NCI-H460 (cell line): ENCODE data around the gene RTN4. TPM values are rescaled to one million over a fixed set of nuclear protein-coding genes. Genes with fewer than 3 reads are reported as not detected.
"Not testable (repeated sequence)": the region's sequence is repeated elsewhere in the genome, so short reads cannot be mapped to it uniquely, and the experiment has no call there.

ENCODE experiments used
- DNase-seq: peaks from one replicate; pipeline ENCODE4 v3.0.0-alpha.2; 2016; ENCODE audit warnings: low read depth; ENCODE audit errors: extremely low read depth
- total RNA-seq: library from RNA; depleted of rRNA; stranded (reverse); fragments of >200 nt; shearing (Covaris generic); gene quantifications from 2 replicates; pipeline ENCODE4 v1.2.3, GENCODE V29; 2014

The RTN4 gene
- total RNA-seq, 1 experiment from 2014 or later: 305 TPM

DNA sequence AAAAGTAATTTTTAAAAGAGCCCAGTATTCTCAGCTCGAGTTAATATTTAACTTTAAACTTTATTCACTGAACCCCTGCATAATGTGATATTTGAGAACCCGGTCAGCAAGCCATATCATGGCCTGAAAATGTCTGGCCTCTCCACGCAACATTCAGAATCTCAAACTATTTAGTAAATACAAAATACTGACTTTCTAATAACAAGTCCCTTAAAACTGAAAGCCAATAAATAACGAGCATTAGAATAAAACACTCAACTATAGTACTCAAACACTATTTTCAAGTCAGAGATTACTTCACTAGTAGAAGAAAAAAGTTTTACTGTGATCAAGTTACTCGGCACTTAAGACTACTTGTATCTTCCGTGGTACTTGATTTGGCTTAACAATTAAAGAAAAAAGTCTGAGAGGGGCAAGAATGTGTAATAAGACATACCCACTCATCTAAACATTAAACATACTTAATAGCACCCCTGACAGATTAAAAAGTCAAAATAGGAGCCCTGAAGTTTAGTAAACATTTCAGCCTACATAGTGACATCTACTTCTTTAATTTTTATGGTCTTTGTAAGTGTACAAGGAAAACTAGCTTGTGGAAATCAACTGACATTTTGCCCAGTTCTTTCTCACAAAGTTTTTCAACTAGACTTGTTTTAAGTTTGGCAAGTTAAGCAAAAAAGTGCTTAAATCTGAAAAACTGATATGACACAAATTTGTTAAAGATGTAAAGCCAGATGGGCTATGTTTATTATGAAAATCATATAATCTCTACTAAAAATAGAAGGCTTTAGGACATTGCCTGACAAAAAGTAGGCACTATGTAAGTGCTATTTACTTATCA lies 38.2 kb downstream of the RTN4 start:
- DNase-seq: no peak

DNA sequence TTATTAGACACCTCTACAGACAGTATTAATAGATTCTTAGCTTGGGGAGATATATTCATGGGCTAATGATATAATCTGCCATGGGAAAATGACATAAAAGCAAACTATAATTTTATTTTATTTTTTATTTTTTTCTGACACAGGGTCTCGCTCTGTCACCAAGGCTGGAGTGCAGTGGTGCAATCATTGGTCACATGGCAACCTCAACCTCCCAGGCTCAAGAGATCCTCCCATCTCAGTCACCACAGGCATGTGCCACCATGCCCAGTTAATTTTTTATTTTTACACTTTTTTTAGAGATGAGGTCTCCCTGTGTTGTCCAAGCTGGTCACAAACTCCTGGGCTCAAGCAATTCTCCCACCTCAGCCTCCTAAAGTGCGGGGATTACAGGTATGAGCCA lies 39.3 kb downstream of the RTN4 start:
- no peak for DNase-seq

DNA sequence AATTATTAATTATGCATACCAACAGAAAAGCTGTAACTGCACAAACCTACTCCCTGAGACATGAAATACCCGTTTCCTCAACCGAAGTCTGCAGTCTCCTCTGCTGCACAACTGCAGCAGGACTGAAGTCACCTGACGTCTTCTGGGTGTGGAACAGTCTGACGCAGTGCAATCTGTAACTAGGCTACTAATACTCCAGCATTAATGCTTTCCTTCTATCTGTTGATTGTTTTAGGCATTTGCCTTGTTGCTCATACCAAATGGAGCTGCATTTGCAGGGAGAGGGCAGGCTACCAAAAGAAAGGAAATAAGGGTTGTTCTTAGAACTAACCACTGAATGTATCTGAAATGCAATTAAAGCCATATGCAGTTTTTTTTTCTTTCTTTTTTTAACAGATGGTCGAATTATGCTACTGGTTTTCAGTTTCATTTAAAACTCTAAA lies 40.1 kb downstream of the RTN4 start:
- peak; percentile 38 for DNase-seq

DNA sequence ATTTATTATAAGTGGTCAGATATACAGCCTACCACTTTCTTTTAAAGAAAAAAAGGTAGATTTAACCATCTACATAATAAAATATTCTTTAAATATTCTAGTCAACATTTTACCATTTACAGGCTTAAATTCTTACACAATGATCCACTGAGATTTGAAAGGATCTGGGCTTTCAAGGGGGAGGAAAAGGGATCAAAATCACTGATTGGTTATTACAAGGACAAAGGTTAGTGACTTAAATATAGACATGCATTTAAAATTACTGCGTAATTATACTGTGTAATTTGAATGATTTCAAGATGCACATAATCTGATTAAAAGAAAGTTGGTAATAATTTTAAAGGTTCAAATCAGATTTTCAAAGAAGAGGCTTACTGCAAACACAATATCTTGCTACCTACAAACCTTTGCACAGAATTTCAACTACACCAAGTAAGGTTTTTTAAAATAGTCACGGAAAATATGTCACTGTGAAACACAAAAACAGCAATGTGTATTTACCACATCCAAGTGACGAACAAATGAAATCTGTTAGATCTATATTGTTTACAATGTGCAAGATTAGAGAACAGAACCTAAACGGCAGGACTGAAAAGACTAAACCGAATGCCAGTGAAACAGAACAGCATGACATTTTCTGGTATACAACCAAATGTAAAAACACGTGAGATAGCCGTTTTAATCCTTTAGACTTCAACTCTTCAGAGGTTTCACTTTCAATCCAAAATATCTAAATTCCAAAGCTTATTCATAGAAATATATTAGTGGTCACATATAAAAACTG lies 40.8 kb downstream of the RTN4 start:
- no peak for DNase-seq

DNA sequence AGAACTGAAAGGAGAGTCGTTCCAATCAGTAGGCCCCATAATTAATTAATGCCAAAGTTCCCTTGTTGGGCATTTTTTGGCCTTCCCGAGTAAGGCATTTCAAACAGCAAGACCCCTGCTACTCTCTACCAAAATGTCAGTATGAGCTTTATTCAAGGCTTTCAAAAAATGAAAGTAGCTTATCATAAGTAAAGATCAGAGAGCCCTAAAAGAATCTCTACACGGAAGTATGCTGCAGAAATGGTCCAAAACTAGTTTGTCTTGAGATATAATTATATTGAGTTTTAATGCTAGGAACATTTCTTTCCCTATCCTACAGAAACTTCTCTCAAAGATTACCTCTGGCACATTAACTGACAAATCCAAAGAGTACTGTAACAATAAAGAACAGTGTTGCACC lies 43.9 kb downstream of the RTN4 start:
- DNase-seq: no peak

DNA sequence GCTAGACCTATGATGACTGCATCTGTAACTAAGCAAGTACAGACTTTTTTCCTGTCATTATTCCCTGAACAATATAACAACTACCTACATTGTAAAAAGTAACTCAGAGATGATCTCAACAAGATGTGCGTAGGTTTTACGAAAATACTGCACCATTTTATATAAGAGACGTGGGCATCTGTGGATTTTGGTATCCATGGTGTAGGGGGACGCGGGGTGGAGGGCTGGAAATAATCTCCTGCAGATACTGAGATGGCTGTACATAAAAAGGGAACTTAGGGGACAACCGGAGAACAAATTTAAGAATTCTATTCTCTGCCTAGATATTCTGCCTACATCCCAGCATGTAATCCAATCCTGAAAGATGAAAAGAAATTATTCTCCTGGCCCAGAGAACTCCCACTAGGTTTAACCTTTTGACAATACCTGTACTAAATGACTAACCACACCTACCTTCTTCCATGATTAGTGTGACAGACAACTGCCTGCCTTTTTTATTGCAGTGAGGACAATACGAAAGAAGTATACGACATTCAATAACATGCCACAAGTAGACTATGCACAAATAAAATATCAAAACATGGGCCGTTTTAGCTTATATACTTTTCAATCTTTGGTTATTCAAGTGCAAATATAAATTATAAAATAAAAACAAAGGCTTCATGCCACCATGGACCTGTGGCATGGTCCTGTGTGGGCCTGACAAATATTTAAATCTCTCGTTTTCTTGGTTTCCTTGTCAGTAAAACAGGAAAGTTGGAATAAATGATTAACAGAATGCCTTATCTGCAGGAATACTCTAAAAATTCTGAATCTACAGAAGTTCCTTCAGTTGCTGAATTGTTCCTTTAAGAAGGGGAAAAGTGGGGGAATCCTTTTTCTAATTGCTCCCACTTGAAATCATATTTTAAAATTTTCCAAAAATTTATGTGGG lies 46.3 kb downstream of the RTN4 start:
- DNase-seq: no peak

DNA sequence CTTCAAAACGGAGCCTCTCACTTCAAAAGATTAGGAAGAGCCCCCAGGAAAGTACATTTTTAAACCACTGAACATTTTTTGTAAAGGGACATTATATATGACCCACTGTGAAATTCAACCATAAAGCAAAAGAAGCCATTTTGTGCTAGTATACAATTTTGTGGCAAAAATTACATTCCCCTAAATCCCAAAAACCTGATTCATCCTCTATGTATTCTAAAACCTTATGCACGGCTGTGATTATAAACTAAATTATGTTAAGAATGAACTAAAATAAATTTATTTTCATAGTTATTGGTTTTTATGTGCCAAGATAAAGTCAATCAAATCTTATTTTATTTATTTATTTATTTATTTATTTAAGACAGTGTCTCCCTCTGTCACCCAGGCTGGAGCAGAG lies 48.5 kb downstream of the RTN4 start:
- no peak for DNase-seq

DNA sequence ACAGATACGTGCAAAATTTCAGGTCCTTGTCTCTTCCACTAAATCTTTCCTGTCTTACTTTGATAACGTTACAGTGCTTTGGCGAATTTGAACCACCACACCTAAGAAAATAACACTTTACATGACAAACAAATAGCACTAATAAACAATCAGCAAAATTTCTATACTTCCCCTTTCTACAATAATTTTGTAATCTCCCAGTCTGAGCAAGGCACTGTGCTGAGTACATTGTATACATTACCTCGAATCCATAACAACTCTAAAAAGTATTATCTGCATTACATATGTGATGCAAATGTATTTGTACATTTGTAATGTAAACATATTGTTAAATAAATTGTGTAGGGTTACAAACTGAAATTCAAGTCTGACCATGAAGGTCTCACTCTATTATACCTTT lies 49.9 kb downstream of the RTN4 start:
- no peak for DNase-seq

DNA sequence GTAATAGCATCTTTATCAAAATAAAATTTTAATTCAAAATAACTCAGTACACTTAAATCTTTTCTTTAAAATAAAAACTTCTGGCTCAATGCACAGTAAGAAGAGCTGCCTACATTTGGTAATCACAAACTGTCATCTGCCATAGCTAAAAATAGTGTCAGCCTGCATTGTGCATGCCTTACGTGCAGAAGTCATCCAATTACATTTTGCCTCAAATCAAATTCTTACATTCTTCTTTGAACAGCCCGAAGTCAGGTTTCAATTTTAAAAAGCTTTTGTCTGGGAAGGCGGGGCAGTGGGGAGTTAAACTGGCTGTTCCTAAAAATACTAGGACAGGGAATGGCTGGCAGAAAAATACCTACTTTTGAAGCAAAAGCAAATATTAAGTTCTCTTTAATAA lies 51.1 kb downstream of the RTN4 start:
- no peak for DNase-seq

DNA sequence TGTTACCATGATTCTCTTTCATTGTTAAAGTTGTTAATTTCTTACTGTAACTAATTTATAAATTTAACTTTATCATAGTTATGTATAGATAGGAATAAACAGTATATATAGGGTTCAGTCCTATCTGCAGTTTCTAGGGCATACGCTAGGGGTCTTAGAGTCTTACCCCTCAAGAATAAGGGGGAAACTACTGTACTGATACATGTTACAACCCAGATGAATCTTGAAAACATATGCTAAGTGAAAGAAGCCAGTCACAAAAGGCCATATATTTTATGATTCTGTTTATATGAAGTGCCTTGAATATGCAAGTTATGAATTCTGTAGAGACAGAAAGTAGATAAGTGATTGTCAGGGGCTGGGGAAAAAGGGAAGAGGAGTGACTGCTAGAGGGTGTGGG lies 52.4 kb downstream of the RTN4 start:
- DNase-seq: no peak

DNA sequence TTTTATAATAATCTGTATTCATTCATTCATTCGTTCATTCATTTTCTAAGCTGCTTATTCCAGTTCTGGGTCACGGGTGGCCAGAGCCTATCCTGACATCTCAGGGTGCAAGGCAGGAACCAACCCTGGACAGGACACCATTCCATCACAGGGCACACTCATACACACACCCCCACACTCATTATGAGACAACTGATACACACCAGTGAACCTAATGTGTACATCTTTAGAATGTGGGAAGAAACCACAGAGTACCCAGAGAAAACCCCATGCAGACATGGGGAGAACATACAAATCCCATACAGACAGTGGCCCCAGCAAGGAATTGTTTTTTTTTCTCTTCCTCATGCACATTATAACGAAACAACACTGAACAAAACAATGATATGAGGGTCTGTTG lies 54.7 kb downstream of the RTN4 start:
- DNase-seq: no peak

DNA sequence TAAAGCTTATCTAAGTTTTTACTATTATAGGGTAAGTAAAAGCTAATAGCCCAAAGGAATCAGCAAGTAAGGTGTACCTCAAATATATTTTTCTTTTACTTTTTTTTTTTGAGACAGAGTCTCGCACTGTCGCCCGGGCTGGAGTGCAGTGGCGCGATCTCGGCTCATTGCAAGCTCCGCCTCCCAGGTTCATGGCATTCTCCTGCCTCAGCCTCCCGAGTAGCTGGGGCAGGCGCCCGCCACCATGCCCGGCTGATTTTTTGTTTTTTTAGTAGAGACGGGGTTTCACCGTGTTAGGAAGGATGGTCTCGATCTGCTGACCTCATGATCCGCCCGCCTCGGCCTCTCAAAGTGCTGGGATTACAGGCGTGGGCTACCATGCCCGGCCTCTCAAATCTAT lies 59.6 kb downstream of the RTN4 start:
- DNase-seq: not testable (repeated sequence)

DNA sequence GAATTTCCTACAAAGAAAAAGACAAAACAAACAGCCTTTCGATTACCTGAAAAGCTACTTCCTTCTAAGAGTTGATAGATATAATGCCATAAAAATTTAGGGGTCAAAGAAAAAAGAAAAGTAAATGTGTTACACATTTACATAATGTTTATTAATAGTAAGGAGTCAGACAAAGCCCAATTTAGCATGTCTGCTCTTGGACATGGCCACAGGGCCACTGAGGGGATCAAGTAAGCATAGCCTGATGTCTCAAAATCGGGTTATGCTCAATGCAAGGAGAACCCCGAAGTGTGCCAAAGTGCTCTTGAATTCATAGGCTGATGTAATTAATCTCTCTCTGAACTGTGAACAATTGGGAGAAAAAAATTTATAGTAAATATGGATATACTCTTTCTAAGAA lies 61.6 kb downstream of the RTN4 start:
- no peak for DNase-seq

DNA sequence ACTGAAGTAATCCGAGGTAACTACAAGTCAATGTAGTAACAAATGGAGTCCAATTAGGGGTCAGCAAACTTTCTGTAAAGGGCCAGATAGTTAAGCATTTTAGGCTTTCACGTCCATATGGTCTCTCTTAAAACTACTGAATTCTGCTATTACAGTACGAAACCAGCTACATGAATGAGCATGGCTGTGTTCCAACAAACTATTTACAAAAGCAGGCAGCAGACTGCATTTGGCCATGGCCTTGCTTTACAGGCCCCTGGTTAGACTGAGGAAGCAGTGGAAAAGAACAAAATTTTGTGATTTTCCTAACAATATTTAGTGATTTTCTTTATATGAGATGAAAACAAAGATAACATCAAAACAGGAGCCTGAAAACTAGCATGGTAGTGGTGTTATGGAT lies 64.0 kb downstream of the RTN4 start:
- no peak for DNase-seq

DNA sequence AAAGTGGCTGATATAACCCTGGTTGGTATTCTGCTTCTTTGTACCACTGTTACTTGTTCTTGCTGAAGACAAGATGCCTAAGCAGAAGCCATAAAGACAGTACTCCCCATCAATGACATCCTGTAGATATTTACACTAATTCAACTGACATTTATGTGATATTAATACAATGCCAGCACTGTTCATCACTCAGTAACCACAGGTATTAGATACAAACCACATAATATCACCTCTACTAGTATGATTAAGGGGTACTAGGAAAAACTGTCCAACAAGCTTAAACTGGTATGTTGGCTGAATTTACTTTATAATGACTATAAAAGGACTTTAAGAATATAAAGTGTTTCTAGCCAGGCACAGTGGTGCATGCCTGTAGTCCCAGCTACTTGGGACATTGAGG lies 65.8 kb downstream of the RTN4 start:
- DNase-seq: no peak

DNA sequence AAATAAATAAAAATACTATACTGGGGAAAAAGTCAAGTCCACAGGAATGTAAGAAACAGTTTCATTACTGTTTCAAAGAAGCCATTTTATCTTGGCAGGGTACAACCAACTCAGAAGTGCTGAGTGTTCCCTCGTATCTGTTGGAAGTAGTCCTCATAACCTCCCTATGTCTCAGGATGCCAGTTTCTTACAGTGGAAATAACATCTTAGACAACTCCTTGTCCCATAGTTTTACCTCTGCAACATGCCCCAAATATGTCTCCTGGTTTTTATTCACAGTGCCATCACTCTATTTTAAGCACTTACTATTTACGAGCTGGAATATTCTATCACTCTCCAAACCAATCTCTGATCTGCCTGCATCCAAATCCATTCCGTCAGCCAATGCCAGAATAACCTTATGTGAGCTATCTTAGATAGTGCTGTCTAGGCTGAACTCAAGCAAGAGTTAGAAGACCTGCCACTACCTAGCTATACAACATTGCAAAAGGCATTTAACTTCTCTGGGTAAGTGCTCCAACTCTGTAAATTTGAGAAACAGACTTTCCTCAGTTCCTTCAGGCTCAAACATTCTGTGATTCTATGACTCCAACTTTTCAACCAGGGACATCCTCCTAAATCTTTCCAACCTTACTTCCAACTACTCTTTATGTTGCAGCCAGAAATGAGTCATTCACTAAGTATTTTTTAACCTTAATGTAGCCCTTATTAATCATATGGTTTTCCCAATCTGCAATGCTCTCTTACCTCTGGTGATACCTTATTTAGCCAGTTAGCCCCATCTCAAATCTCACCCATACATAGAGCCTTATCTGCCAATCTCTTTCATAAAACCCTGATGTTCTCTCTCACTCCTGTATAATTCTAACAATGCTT lies 66.7 kb downstream of the RTN4 start:
- DNase-seq: no peak

DNA sequence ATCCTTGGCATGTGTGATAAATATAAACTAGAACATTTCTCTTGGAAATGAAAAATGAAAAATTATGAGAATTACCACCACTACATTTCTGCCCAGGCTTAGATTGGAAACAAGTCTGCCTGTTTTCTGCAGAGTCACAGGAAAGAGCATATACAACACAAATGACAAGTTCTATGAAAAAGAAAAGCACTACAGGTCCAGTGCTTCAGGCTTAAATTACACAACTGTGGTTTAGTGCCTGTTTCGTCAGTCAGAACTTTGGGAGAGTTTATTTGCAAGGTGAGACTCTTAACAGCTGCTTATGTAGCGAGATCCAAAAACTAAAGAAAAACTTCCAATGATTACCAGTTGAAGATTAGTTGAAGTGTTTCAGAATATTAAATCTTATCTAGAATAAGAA lies 68.9 kb downstream of the RTN4 start:
- no peak for DNase-seq

DNA sequence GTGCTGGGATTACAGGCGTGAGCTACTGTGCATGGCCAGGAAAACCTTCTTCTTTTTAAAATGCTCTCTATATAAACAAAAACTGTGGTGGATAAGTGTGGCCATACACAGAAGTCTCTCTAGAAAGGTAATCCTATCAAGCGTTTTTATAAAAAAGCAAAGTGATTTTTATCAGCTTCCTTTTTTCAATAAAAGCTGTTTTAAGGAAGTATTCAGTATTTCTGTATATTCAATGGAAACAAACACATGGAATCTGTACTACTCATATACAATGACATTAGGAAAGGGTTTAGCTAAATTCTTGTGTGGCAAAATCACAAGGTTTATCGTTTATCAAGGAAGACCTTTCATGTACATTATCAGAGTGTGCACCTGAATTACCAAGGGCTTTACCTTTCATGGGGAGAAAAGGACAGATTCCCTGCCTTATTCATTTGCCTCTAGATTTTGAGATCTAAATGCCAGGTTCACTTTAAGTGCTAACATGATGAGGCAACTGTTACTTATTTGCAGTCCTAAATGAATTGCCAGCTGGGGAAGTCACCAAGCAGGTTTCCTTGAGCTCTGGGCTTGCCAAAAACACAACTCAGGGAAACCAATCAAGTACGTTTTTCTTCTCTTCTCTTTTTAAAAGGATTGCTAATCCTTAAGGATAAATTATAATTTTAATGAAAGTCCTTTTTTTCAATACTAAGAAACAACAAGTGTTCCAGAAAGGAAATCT lies 70.8 kb downstream of the RTN4 start:
- DNase-seq: no peak

DNA sequence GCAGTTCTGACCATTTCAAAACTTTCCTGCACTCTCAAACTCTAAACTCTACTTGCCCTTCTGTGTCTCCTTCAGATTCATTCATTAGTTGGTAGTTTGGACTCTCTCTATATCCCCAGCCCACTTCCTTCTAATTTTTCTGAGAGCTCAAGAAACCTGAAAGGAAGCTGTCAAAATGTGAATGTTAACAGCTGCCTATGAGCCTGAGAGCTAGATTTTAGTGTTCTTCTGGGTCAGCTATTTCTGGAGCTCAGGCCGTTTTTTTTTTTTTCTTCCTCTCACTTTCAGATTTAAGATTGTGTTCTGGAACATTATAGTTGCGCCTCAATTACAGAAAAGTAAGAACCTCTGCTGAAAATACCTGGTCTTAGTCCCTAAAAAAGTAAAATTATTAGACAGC lies 73.1 kb downstream of the RTN4 start:
- no peak for DNase-seq
